Mesothelial cell of epicardium (in vitro differentiated cells): Measurements from ENCODE around the gene MAP3K5. TPM values are rescaled to one million over a fixed set of nuclear protein-coding genes. Genes with fewer than 3 reads are reported as not detected.
A peak's percentile ranks its signal among the peaks of the same experiment; 100 is the strongest.

Source experiments
- DNase-seq, 2 experiments: peaks; one replicate each; pipeline ENCODE4 v3.0.0; 2021; ENCODE audit warnings: low spot score in 2 of 2; ENCODE audit not compliant: unreplicated experiment in 2 of 2
- H3K27ac Mint-ChIP-seq: 2 replicates; pipeline ENCODE4 v1.8.0; 2021; ENCODE audit warnings: mixed read lengths
- H3K27me3 Mint-ChIP-seq: 2 replicates; pipeline ENCODE4 v1.8.0; 2021; ENCODE audit warnings: low read depth, mixed read lengths
- H3K36me3 Mint-ChIP-seq: 2 replicates; pipeline ENCODE4 v1.8.0; 2021; ENCODE audit warnings: mixed read lengths
- H3K4me1 Mint-ChIP-seq: 2 replicates; pipeline ENCODE4 v1.8.0; 2021; ENCODE audit warnings: mixed read lengths
- H3K4me3 Mint-ChIP-seq: 2 replicates; pipeline ENCODE4 v1.8.0; 2021; ENCODE audit warnings: mild to moderate bottlenecking, moderate library complexity, mixed read lengths
- H3K9me3 Mint-ChIP-seq: 2 replicates; pipeline ENCODE4 v1.8.0; 2021; ENCODE audit warnings: mixed read lengths
- total RNA-seq: library from RNA; stranded (reverse); gene quantifications from 3 replicates; pipeline ENCODE4 v1.2.1, GENCODE V29; 2021
- TF ChIP-seq, protein P1 (sequence below): fragments of 200-600 bp; sonication (generic); IDR thresholded peaks from one replicate; pipeline ENCODE4 v1.5.0; 2021; ENCODE audit warnings: antibody characterized with exemption; ENCODE audit not compliant: unreplicated experiment

Gene MAP3K5
- total RNA-seq, 1 donor from 2014 or later = 8.9 TPM

GRCh38 chr6:136647363-136647852 is 144.9 kb downstream of the MAP3K5 start:
- Mint-ChIP-seq H3K4me3 (no peak overlapping the region), H3K36me3 (no peaks in the 10 kb centered on the region), H3K27me3 (no peaks in the 10 kb centered on the region), H3K4me1 (peaks cover 8% of the 10 kb centered on the region), H3K9me3 (no peaks in the 10 kb centered on the region), H3K27ac (no peak overlapping the region)
- TF ChIP-seq, protein P1, sequence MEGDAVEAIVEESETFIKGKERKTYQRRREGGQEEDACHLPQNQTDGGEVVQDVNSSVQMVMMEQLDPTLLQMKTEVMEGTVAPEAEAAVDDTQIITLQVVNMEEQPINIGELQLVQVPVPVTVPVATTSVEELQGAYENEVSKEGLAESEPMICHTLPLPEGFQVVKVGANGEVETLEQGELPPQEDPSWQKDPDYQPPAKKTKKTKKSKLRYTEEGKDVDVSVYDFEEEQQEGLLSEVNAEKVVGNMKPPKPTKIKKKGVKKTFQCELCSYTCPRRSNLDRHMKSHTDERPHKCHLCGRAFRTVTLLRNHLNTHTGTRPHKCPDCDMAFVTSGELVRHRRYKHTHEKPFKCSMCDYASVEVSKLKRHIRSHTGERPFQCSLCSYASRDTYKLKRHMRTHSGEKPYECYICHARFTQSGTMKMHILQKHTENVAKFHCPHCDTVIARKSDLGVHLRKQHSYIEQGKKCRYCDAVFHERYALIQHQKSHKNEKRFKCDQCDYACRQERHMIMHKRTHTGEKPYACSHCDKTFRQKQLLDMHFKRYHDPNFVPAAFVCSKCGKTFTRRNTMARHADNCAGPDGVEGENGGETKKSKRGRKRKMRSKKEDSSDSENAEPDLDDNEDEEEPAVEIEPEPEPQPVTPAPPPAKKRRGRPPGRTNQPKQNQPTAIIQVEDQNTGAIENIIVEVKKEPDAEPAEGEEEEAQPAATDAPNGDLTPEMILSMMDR = no peak
- no peak for DNase-seq

- H3K4me3 Mint-ChIP-seq = no peak overlapping the region
- H3K4me1 Mint-ChIP-seq = peaks cover 2% of the 10 kb centered on the region
- H3K36me3 Mint-ChIP-seq = no peaks in the 10 kb centered on the region
- DNase-seq = no peak
- H3K9me3 Mint-ChIP-seq = no peaks in the 10 kb centered on the region
- TF ChIP-seq, protein P1 = no peak
- H3K27ac Mint-ChIP-seq = no peak overlapping the region
- no peaks in the 10 kb centered on the region for H3K27me3 Mint-ChIP-seq
Measured at GRCh38 chr6:136646377-136646776, 145.9 kb downstream of the MAP3K5 start.

GRCh38 chr6:136644597-136644952 is 147.7 kb downstream of the MAP3K5 start:
- TF ChIP-seq, protein P1 = no peak
- Mint-ChIP-seq H3K4me3 (no peak overlapping the region), H3K27me3 (no peaks in the 10 kb centered on the region), H3K27ac (no peak overlapping the region), H3K9me3 (no peaks in the 10 kb centered on the region), H3K36me3 (no peaks in the 10 kb centered on the region), H3K4me1 (peaks cover 8% of the 10 kb centered on the region)
- DNase-seq = no peak

DNA sequence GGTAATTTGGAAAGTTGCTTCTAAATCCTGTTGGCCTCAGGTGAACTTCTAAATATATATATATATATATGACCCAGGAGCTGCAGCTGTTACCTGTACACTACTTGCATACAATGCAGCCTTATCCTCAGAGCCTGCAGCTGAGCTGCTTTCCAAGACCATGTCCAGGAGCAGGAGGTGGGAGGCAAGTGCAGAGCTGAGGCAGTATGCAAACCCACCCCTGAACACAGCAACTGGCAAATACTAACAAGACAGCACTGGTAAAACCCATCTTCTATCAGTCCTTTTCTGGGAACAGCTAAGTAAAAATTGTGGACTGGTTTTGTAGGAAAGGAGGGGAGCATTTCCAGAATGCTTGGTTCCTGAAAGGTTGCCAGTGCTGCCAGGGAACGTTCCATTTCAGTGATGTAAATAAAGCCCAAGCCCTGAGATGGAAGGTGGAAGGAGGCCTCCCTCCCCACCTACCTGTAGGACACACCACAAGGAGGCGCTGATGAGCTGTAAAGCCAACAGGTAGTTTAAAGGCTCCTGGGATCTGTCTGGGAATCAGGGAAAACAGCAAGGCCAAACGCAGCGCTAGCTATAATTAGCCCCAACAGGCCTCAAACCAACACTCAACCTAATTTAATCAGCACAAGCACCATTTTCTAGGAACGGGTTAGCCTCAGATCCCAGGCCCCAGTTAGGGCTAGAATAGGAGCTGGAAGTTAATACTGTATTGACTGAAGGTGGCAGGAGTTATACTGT is 148.3 kb downstream of the MAP3K5 start:
- H3K27ac Mint-ChIP-seq = no peak overlapping the region
- no peaks in the 10 kb centered on the region for H3K36me3 Mint-ChIP-seq
- DNase-seq = peak; percentile 76 to 92
- no peak overlapping the region for H3K4me3 Mint-ChIP-seq
- TF ChIP-seq, protein P1 = peak; percentile 79
- no peaks in the 10 kb centered on the region for H3K9me3 Mint-ChIP-seq
- H3K27me3 Mint-ChIP-seq = no peaks in the 10 kb centered on the region
- H3K4me1 Mint-ChIP-seq = peaks cover 8% of the 10 kb centered on the region

DNA sequence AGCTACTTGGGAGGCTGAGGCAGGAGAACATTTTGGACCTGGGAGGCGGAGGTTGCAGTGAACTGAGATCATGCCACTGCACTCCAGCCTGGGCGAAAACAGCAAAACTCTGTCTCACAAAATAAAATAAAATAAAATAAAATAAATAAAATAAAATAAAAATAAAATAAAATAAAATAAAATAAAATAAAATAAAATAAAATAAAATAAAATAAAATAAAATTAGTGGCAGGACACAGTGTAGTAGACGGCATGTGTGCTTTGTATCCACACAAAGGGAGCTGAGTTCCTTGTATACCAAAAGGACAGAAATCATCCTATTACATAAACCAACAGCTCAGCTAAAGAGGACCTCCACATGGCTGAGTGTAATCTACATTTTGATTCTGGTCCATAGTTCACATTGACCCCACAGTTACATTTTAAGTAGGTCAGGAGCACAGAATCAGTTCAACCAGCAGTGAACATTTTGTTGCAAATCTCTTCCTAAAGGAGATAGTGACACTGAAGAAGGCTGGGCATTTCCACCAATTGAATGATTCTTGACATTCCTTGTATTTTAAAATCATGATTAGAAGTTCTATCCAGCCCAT is 150.3 kb downstream of the MAP3K5 start:
- H3K4me1 Mint-ChIP-seq = peaks cover 8% of the 10 kb centered on the region
- no peak overlapping the region for H3K27ac Mint-ChIP-seq
- no peak for DNase-seq
- no peaks in the 10 kb centered on the region for H3K36me3 Mint-ChIP-seq
- no peak overlapping the region for H3K4me3 Mint-ChIP-seq
- TF ChIP-seq, protein P1 = no peak
- H3K9me3 Mint-ChIP-seq = no peaks in the 10 kb centered on the region
- H3K27me3 Mint-ChIP-seq = no peaks in the 10 kb centered on the region
